ENCODE data around the gene COMMD2.

Gene COMMD2

GRCh38 chr3:149753717-149754116 lies 1.4 kb upstream of the COMMD2 start:
- DNase-seq: no peak

DNA sequence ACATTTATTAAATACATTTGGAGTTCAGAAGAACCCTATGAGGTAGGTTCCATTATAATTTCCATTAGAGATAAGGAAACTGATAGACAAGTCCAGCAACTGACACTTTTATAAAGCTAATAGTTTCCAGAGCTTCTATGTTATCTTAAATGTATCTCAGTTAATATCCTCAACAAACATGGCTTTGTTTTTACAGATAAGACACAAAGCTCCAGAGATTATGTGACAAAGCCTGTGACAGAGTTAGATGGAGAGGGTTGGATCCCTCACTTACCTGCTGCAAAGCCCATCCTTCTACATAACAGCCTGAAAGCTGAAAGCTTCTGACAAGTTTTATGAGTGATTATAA lies 473 bp upstream of the COMMD2 start:
- no peak for DNase-seq

DNA sequence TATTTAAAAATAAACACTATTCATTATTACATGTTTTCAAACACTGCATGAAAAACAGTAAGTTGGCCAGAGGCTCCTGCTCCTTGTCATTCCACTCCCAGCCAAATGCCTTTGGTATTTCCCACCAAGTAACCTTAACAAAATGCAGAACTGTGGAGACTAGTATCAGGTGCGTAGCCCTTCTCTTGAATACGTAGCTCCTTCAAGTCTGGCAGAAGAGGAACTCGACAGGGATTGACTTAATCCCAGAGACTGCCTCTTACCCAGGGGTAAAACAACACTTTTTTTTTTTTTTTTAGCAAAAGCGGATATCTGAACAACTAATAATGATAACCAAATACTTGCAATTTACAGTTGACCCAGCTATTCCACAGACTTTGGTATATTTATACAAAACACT lies 738 bp downstream of the COMMD2 start:
- DNase-seq: no peak

GRCh38 chr3:149744606-149745005 lies 7.7 kb downstream of the COMMD2 start:
- DNase-seq: no peak

GRCh38 chr3:149744151-149744550 lies 8.1 kb downstream of the COMMD2 start:
- DNase-seq: no peak

DNA sequence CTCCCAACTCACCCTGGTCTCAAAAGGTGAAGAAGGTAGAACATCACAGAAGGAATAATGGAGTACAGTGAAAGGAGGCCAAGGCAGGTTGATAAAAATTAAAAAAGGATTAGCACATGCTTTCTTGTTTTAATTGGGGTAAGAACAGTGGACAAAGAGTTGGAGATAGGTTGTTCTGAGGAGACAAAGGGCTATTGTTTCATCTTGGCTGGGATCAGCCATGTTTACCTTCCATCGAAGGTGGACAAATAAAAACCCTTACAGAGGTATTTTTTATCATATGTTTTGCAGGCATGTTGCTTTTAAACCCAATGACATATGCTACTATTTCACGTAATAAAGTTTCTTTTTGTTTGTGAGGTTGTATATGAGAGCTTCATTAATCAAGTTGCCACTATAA lies 12.9 kb downstream of the COMMD2 start:
- DNase-seq: no peak

DNA sequence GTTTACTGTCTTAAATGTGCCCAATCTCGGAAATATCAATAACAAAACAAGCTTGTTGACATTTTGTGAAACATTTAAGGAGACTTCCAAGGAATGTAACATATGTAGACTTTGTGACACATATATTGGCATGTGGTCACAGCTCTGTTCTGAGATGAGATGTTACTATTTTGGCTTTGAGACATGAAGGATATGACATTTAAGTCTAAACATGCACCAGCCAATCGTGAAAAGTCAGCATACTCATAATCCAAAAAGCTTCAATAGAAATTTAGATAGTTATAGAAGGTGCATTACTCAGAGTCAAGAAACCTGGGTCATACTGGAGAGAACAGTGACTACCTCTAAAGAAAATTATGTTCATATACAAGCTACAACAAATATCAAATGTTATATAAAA lies 13.4 kb downstream of the COMMD2 start:
- no peak for DNase-seq

DNA sequence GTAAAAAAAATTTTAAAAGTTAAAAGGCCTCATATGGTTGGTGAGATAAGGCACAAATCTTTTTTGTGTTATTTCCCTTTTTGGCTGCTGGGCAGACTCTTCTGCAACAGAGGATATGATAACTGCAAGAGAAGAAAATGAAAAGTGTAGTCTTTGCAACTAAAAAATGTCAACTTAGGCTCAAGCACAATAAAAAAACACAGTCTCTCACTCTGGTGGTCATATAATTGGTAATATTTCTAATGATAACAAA lies 15.4 kb downstream of the COMMD2 start:
- no peak for DNase-seq

DNA sequence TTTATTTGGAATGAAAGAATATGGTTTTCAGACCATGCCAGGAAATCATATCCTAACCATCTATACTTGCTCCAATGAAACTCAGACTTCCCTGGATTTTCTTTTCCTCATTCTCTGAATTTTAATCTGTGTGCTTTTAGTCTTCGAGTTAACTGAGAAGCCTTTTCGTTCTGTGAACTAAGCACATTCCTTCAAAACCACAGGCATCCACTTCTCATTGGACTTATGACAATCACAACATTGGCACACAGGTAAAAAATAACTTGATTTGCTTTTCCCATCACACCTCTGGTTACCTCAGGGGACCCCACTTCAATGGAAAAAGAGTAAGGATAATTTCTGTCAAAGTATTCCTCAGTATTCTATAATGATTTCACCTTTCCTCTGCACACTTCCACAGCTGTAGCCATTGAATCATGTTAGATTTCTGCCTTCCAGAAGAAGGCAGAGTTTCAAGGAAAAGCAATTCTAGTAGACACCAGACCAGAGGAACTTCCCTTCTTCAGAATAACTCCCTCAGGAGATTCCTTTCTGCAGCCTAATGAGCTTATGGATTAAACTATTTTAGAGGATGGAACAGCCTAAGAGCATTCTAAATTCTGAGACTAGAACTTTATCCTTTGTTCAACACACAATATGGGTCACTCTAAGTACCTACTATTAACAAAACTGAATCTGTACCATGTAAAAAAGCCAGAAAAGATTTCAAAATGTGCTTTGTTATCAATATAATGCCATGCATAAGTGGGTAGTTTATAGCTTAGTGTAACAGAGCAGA lies 15.9 kb downstream of the COMMD2 start:
- DNase-seq: no peak

DNA sequence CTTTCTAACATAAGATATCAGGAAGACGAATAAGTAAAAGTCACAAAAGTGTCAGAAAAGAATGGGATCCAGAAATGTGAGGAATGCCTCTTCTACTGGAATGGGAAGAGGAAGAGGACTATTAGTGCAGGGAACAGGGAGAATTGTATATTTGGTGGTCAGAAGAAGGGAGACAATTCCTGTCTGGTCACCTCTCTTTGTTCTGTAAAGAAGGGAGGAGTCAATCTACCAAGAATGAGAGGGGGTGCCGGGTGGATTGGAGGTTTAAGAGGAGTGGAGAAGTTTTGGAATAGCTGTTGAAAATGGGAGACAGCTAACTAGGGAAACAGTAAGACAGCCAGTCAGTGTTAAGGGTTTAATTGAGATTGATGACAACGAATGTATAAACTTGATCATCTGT lies 20.1 kb downstream of the COMMD2 start:
- DNase-seq: no peak

- no peak for DNase-seq
These were observed 24.6 kb downstream of the COMMD2 start for GRCh38 chr3:149727656-149728055.

GRCh38 chr3:149726716-149727407 lies 25.4 kb downstream of the COMMD2 start:
- no peak for DNase-seq

- no peak for DNase-seq
These were observed 28.5 kb downstream of the COMMD2 start for GRCh38 chr3:149723781-149724180.

- no peak for DNase-seq
These were observed 31.4 kb downstream of the COMMD2 start for GRCh38 chr3:149720918-149721317.

DNA sequence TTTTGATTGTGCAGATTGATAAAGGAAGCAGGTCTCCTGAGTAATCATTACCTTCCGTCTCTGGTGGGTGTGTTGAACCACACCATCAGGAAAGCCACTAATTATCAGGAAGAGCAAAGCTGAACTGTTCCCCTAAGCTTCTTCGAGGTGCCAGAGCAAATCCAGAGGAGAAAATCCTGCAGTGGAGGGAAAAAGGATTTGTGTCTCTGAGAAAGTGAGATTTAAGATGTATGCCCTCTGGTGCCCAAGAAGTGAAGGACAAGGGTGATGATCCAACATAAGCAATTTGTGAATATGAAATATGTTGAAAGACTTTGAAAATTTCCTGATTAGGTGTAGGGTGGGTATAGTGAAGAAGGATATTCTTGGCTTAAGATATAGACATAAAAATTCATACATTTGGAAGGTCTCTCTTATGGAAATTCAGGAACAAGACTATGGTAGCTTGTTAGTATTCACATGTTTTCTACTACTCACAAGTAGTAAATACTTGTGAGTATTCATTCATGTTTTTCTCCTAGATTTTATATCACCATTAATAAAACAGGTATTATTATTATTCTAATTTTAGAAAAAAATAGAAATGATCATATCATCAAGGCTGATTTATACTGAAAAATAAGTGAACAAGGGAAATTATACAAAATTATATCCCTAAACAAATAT lies 34.8 kb downstream of the COMMD2 start:
- DNase-seq: peak; percentile 66

DNA sequence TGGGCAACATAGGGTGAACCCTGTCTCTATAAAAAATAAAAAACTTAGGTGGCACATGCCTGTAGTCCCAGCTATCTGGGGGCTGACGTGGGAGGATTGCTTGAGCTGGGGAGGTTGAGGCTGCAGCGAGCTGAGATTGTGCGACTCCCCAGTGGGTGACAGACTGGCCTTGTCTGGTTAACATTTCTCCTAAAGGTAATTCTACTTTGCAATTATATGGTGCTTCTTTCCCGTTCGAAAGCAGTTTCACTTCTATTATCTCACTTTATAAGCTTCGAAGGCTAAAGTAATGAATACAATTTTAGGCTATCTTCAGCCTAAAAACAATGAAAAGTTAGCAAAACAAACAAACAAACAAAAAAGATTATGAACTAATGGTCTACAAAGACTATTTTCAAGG lies 35.3 kb downstream of the COMMD2 start:
- DNase-seq: no peak

DNA sequence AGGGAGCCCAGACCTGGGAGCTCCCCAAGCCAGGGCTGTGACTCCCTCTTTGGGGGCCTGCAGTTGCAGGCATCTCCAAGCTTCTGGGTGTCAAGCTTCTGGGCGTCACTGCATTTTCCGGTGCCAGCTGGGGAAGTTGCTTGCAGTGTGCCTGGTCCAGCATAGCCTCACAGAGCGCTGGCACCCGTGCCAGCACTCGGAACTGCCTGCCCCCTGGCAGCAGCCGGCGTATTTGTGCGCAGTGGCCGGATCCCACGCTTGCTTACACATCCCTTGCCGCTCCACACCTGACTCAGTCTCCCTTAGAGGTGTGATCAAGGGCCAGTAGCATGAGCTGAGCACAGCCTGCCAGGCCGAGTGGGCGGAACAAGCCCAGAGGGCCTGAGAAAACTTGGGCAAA lies 37.0 kb downstream of the COMMD2 start:
- DNase-seq: no peak

DNA sequence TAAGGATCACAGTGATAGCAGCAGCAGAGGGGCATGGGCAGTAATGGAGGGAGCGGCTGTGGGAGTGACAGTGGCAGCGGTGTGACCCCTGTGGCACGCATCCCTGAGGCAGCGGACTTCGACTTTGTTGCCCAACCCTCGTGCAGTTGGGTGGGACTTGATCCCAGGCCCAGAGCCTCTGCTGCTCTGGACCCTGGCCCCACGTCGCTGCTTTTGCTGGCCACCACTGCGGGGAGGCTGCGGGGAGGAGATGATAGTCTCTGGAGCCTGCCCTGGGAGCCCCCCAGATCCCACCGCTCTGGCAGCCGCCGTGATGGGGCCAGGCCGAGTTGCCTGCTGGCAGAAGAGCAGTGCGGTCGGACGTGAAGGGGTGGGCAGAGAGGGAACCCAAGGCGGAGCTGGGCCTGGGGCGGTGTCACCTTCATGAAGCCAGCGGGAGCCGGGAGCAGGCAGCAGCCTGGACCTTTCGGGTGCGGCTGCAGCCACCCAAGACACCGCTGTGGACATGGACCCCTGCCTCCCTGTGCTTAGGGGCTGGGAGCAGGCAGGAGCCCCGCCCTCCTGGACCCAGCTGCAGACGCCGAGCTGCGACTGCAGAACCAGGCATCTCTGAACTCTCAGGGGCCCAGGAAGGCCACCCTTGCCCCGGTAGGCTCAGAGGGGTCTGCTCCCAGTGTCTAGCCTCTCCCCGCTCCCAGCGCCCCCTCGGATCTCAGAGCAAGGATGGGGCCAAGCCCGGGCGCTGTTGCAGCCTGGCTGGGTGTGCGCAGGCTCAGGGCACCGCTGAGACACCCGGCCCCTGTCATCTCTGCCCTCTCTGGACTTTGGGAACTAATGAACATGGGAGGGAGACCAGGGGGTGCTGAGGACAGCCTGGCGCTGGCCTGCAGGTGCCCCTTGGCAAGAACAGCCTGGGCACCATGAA lies 38.3 kb downstream of the COMMD2 start:
- DNase-seq: no peak

DNA sequence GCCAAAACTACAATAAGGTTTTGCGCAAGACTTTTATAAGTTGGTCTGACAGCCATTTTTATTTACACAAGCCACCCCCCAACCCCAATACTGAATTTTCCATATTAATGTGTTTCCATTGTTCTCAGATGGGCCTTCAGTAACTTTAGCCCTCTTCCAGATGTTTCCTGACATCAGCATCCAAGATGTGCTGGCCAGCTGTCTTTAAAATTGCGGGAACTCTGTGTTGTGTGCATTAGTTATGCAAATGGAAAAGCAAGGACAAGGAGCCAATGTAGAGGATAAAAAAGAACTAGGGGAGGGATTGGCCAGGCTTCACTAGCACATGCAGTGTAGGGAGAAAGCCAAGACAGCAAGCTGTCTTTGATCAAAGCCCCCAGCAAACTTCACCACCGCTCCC lies 45.4 kb downstream of the COMMD2 start:
- DNase-seq: no peak

GRCh38 chr3:149705416-149705815 lies 46.9 kb downstream of the COMMD2 start:
- no peak for DNase-seq

GRCh38 chr3:149703466-149703865 lies 48.8 kb downstream of the COMMD2 start:
- DNase-seq: no peak

DNA sequence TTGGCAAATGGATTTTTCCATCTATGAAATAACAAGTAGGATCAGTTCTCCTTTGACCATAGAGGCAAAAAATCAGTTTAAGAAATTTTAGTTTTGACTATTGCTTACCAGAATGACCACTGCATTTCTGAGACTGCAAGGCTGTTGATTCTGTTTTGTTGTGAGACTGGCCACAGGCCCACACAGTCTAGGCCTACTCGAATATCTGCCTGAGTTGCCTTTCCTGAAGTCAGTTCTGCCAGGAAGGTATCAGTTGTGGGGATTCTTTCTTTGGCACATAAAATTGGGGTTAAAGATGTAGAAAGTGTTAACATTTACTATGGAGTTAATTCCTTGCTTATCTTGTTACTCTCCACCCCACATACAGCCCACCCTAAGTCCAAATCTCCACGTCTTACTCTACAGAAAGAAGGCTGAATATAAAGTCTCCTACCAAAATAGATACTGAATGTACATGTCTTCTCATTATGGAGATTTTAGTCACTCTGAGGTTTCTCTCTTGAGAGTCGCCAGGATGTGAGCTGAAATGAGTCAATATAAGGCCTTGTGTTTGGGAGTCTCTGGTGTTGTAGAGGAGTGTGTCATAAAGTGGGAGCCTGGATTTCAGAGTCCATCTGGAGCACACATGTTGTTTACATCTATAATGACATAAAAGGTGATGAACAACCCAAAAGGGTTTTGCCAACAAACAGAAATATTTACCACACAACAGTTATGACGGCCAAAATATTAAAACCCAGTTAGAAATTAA lies 49.4 kb downstream of the COMMD2 start:
- DNase-seq: peak; percentile 37

DNA sequence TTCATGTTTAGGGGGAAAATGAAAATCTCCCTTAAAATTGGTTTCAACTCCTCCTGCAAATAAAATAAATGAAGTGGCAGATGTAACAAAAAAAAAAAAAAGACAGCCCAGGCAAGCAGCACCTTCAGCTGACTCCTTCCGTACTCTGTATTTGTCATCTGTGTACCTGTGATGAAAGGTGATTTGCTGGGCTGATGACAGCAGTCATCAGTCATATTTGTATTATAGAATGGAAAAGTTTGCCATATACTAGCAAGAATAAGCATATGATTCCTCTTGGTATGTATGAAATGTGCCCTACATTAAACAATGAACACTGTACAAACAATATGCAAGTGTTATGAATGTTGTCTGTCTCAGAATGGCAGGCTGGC lies 50.3 kb downstream of the COMMD2 start:
- no peak for DNase-seq
